Renal cortex interstitium (tissue), 11 donors: ENCODE data around the gene VAC14. TPM values are rescaled to one million over a fixed set of nuclear protein-coding genes. Genes with fewer than 3 reads are reported as not detected.
A peak's percentile ranks its signal among the peaks of the same experiment; 100 is the strongest.

Source experiments
- DNase-seq, 11 donors: peaks; one replicate each; pipeline ENCODE4 v3.0.0-alpha.2; 2013; ENCODE audit warnings: low read depth in 9 of 11, low spot score in 4 of 11; ENCODE audit errors: extremely low read depth in 1 of 11
- polyA plus RNA-seq, 3 donors: library from polyadenylated mRNA; unstranded; fragments of 120-200 nt; gene quantifications; one replicate each; pipeline ENCODE4 v1.2.1, GENCODE V29; 2013; ENCODE audit not compliant: insufficient read length in 3 of 3

Gene VAC14
- polyA plus RNA-seq, 3 donors, result 38.3 to 44.0 (median 44.0) TPM

GRCh38 chr16:70691223-70692129 is 109.5 kb downstream of the VAC14 start:
- DNase-seq, result peak in 3 of 11 donors; percentile 54 to 65 (median 64)

GRCh38 chr16:70689970-70690891 is 110.7 kb downstream of the VAC14 start:
- DNase-seq, result no peak

- no peak for DNase-seq
Observed at GRCh38 chr16:70689035-70689969, 111.7 kb downstream of the VAC14 start.

- no peak for DNase-seq
Observed at GRCh38 chr16:70688246-70688742, 112.7 kb downstream of the VAC14 start.

GRCh38 chr16:70687671-70688245 is 113.2 kb downstream of the VAC14 start:
- DNase-seq, result no peak

GRCh38 chr16:70687102-70687511 is 113.9 kb downstream of the VAC14 start:
- DNase-seq, result no peak

- no peak for DNase-seq
Observed at GRCh38 chr16:70686376-70687101, 114.4 kb downstream of the VAC14 start.

DNA sequence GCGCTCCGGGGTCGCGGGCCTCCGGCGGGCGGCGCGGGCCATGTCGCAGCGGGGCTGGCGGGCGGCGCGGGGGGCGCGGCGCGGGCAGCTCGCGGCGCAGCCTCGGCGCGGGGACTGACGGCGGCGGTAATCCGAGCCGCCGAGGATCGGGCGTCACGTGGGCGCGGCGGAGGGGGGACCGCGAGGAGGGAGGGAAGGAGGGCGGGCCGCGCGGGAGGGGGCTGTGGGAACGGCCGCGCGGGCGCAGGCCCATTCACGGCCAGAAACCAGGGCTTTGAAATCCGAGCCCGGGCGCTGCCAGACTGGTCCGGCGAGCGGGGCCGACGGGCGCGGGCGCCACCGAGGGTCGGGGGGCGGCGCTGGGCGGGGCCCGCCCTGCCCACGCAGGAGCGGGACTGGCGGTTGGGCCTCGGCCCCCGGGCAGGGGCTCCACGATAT is 115.0 kb downstream of the VAC14 start, which contains the start of gene MTSS2:
Gene MTSS2 (minus strand): TSS at position 116 of the 438 bp plus-strand sequence. CDS start 262 bp downstream, outside the sequence.
- peak; percentile 54 to 89 (median 86) for DNase-seq

DNA sequence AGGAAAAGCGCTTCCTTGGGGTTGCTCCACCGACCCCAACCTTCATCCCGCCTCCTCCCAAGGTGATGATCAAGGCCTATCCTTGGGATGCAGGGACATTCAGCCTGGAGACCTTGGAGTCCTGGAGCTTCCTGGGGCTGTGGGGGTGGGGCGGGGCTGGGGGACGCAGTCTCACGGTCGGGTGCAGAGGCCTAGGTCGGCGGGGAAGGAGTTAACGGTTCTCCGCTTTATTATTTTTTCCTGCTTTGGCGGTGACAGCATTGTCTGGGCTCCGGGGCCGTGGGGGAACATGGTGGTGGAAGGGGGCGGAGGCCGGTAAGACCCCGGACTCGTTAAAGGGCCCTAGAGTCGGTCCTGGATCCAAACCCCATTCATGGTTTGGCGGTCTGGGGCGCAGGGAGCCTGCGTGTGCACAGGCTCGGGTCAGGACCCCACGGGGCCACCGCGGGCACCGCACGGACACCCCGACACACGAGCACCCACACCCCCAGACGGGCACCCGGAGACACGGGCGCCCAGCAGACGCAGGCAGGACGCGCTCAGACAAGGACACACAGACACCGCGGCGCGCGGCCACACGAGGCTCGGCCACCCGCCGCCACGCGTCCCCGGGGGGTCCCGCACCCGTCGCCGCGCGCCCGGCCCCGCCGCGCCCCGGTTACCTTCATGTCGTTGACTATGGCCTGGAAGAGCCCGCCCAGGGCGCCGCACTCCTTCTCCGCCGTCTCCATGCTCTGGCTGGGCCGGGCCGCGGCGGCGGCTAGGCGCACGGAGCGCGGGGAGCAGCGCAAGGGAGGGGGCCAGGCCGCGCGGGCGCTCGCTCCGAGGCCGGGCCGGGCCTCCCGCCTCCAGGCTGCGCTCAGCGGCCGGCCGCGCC is 115.7 kb downstream of the VAC14 start:
- DNase-seq, result no peak

- no peak for DNase-seq
Observed at GRCh38 chr16:70684146-70685060, 116.6 kb downstream of the VAC14 start.

DNA sequence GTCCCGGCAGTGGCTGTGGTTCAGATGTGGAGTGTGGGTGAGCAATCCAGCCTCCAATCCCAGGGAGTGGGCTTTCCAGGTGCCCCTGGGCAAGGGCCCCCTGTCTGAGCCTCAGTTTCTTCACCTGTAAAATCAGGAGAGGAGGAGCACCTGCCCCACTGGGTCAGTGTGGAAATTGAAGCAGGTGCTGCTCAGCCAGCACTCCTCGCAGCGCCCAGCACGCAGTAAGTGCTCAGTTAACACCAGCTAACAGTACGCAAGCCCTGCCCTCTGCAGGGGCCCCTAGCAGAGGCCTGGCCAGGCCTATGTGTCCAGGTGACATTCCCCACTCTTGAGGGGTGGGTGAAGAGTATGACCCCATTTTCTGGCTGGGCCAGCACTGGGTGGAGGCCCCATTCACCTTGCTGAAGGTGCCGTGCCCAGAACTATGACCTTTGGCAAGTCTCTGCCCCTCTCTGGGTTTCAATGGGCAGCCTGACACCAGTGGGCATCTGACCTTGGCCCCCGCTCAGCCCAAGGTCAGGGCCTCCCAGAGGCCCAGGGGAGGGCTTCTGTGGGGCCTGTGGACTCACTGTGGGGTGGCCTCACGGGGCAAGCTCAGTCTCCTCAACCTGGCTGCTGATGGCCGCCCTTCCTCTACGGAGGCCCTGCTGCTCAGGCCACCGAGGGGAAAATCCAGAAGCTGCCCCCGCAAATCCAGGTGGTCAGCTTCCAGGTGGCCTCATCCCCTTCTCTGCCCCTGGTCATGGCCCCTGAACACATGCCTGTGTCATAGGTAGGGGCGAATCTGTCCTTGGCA is 117.6 kb downstream of the VAC14 start:
- DNase-seq, result no peak

DNA sequence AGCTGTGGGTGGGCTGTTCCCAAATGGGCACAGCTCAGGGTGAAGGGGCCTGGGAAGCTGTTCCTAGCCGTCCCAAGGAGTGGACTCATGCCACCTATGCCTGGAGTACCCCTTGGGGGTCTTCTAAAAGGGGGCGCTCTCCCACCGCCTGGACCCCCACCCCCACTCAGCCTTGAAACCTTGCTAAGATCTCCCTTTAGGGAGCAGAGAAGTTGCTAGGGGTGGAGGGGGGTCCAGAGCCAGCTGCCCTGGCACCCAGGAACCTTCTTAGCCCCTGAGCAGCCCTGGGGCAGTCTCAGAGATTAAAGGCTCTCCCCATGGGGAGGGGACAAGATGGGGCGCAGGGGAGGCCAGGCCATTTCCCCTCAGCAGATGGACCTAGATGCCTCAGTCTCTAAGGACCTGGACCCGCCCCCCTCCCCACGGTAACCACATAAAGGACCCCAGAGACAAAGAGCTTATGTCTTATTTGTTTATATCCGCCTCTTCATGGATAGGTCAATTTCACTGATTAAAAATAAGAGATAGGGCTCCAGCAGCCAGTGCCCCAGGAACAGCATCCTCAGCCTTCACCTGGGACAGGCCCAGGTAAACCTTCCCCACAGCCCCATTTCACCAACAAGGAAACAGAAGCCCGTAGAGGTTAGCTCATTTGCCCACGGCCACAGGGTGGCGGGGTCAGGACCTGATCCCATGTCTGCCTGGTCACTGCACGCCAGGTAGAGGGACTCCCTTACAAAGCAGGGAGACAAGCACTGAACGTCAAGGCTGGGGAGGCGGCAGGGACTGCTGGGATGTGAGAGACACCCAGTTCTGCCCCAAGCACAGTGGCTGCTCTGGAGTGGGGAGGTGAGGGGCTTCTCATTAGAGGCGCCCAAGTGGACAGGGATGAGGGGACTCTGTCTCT is 118.5 kb downstream of the VAC14 start:
- DNase-seq, result no peak

GRCh38 chr16:70681382-70682238 is 119.3 kb downstream of the VAC14 start:
- DNase-seq, result no peak
